Measurements from ENCODE around the gene CD58. TPM values are rescaled to one million over a fixed set of nuclear protein-coding genes. Genes with fewer than 3 reads are reported as not detected.

The CD58 gene
- polyA plus RNA-seq, 3 donors: 81.0 to 168 (median 128) TPM

GRCh38 chr1:116559304-116559761, 11.5 kb downstream of the CD58 start:
- 93% methylated on average over 4 of the region's 8 CpGs for WGBS (ENCODE audit: insufficient coverage)
- Histone ChIP-seq H3K79me2 (ENCODE audit: insufficient read depth, low read length) (peaks cover 100% of the 10 kb centered on the region), H3K9me3 (replicated peaks in 1 of 2; ENCODE audit: control insufficient read depth in 1 of 2, insufficient read depth in 1 of 2, low read length in 2 of 2) (no peaks in the 10 kb centered on the region), H3K27ac (ENCODE audit: low read depth in 1 of 2, low read length in 2 of 2) (peak overlapping the region in 1 of 2 donors; percentile 94), H3K4me1 (ENCODE audit: control insufficient read depth in 1 of 2, insufficient read depth in 2 of 2, low read length in 2 of 2) (peaks cover 56 to 66% of the 10 kb centered on the region in 2 donors), H3K4me3 (replicated peaks in 1 of 3; ENCODE audit: low read depth in 2 of 3, low read length in 3 of 3) (no peak overlapping the region), H3K27me3 (ENCODE audit: control insufficient read depth in 2 of 2, insufficient read depth in 2 of 2, low read length in 2 of 2) (no peaks in the 10 kb centered on the region), H4K20me1 (ENCODE audit: insufficient read depth, low read length) (peaks cover 90% of the 10 kb centered on the region), H3K4me2 (replicated peaks; ENCODE audit: extremely low read depth, low read length, poor library complexity, severe bottlenecking) (no peak overlapping the region), H2AFZ (ENCODE audit: insufficient read depth, low read depth, low read length, poor library complexity, severe bottlenecking) (no peak overlapping the region), H3K36me3 (replicated peaks in 1 of 2; ENCODE audit: control insufficient read depth in 1 of 2, insufficient read depth in 2 of 2, low read length in 2 of 2) (peaks cover 0 to 16% of the 10 kb centered on the region in 2 donors), H3K9ac (ENCODE audit: insufficient read depth, low read length, poor library complexity, severe bottlenecking) (no peak overlapping the region)
- intact Hi-C loops (cut with micrococcal nuclease): loop anchor here in 1 of 2 donors (5.0 kb wide), 1 partner anchor 52 kb away; no protein-coding TSS in a partner anchor
- Mint-ChIP-seq H3K36me3 (peaks cover 45 to 51% of the 10 kb centered on the region in 2 donors), H3K4me3 (peak overlapping the region in 1 of 2 donors; percentile 10), H3K27me3 (ENCODE audit: low read depth in 3 of 3) (no peaks in the 10 kb centered on the region), H3K4me1 (peaks cover 85% of the 10 kb centered on the region), H3K27ac (peak overlapping the region; percentile 72 to 99 (median 82)), H3K9me3 (peaks cover 0 to 11% (median 10%) of the 10 kb centered on the region in 7 donors)
- TF ChIP-seq CTCF (IDR thresholded peaks at IDR 0.05): no peak
- DNase-seq: no peak

- Histone ChIP-seq H3K4me1 (ENCODE audit: control insufficient read depth in 1 of 2, insufficient read depth in 2 of 2, low read length in 2 of 2) (peaks cover 59 to 70% of the 10 kb centered on the region in 2 donors), H3K4me2 (replicated peaks; ENCODE audit: extremely low read depth, low read length, poor library complexity, severe bottlenecking) (no peak overlapping the region), H2AFZ (ENCODE audit: insufficient read depth, low read depth, low read length, poor library complexity, severe bottlenecking) (no peak overlapping the region), H3K9me3 (replicated peaks in 1 of 2; ENCODE audit: control insufficient read depth in 1 of 2, insufficient read depth in 1 of 2, low read length in 2 of 2) (no peaks in the 10 kb centered on the region), H3K27me3 (ENCODE audit: control insufficient read depth in 2 of 2, insufficient read depth in 2 of 2, low read length in 2 of 2) (no peaks in the 10 kb centered on the region), H3K4me3 (replicated peaks in 1 of 3; ENCODE audit: low read depth in 2 of 3, low read length in 3 of 3) (no peak overlapping the region), H3K36me3 (replicated peaks in 1 of 2; ENCODE audit: control insufficient read depth in 1 of 2, insufficient read depth in 2 of 2, low read length in 2 of 2) (peaks cover 0 to 9% of the 10 kb centered on the region in 2 donors), H3K27ac (ENCODE audit: low read depth in 1 of 2, low read length in 2 of 2) (peak overlapping the region in 1 of 2 donors; percentile 94), H3K79me2 (ENCODE audit: insufficient read depth, low read length) (peaks cover 100% of the 10 kb centered on the region), H3K9ac (ENCODE audit: insufficient read depth, low read length, poor library complexity, severe bottlenecking) (no peak overlapping the region), H4K20me1 (ENCODE audit: insufficient read depth, low read length) (peaks cover 88% of the 10 kb centered on the region)
- Mint-ChIP-seq H3K27me3 (ENCODE audit: low read depth in 3 of 3) (no peaks in the 10 kb centered on the region), H3K9me3 (peaks cover 0 to 6% (median 4%) of the 10 kb centered on the region in 7 donors), H3K36me3 (peaks cover 43 to 44% of the 10 kb centered on the region in 2 donors), H3K27ac (peak overlapping the region in 5 of 7 donors; percentile 4 to 99 (median 86)), H3K4me3 (no peak overlapping the region), H3K4me1 (peaks cover 82% of the 10 kb centered on the region)
- no peak for TF ChIP-seq CTCF (IDR thresholded peaks at IDR 0.05)
- WGBS (ENCODE audit: insufficient coverage): no CpG with 5 or more reads among the region's 1 CpG
- intact Hi-C loops (cut with micrococcal nuclease): loop anchor here in 1 of 2 donors (5.0 kb wide), 1 partner anchor 51 kb away; no protein-coding TSS in a partner anchor
- DNase-seq: no peak
These were observed 12.3 kb downstream of the CD58 start for GRCh38 chr1:116558571-116558970.

All from CD14-positive monocyte (primary cell).